ENCODE results near the gene YPEL1.

The YPEL1 gene

GRCh38 chr22:21652547-21653545, 82.7 kb downstream of the YPEL1 start:
- no peak for DNase-seq (ENCODE audit: low spot score)

GRCh38 chr22:21652010-21652546, 83.5 kb downstream of the YPEL1 start:
- DNase-seq (ENCODE audit: low spot score) = peak; percentile 81

GRCh38 chr22:21651521-21652009, 84.0 kb downstream of the YPEL1 start:
- no peak for DNase-seq (ENCODE audit: low spot score)

GRCh38 chr22:21650823-21651520, 84.6 kb downstream of the YPEL1 start:
- no peak for DNase-seq (ENCODE audit: low spot score)

GRCh38 chr22:21650280-21650679, 85.3 kb downstream of the YPEL1 start:
- no peak for DNase-seq (ENCODE audit: low spot score)

Data from CD4-positive, alpha-beta T cell treated with Interleukin-6 at 100 ng/mL for 8 hours (primary cell).